Testis (tissue), 2 donors: ENCODE measurements around the gene CLTRN.

Experiments used
- CTCF ChIP-seq, 3 experiments: fragments of 450-650 bp in 2 of 3; fragments of 200-600 bp in 1 of 3; sonication (generic) in 1 of 3; IDR thresholded peaks; one replicate each; pipeline ENCODE4 v1.5.1; 2016 to 2019; ENCODE audit warnings: antibody characterized with exemption in 3 of 3, mild to moderate bottlenecking in 2 of 3, moderate library complexity in 1 of 3
- POLR2A ChIP-seq: fragments of 450-650 bp; IDR thresholded peaks from one replicate; pipeline ENCODE4 v1.6.1; 2017; ENCODE audit warnings: antibody characterized with exemption, mild to moderate bottlenecking, moderate library complexity

GRCh38 chrX:15678339-15678738, 13.7 kb upstream of the CLTRN start:
- TF ChIP-seq CTCF (IDR thresholded peaks at IDR 0.05) (no peak), POLR2A (no peak)
